Suprapubic skin (tissue), 4 donors: ENCODE results near the gene FRMD4B. TPM values are rescaled to one million over a fixed set of nuclear protein-coding genes. Genes with fewer than 3 reads are reported as not detected.
A peak's percentile ranks its signal among the peaks of the same experiment; 100 is the strongest.

ENCODE experiments used
- DNase-seq, 2 donors: peaks; one replicate each; pipeline ENCODE4 v3.0.0-alpha.2; 2019; ENCODE audit warnings: low spot score in 2 of 2
- H3K27ac ChIP-seq: fragments of 200-600 bp; sonication (generic); one replicate; pipeline ENCODE4 v1.5.1; 2019
- H3K27me3 ChIP-seq: fragments of 200-600 bp; sonication (generic); one replicate; pipeline ENCODE4 v1.5.1; 2019
- H3K36me3 ChIP-seq: fragments of 200-600 bp; sonication (generic); one replicate; pipeline ENCODE4 v1.5.1; 2019
- H3K4me1 ChIP-seq: fragments of 200-600 bp; sonication (generic); one replicate; pipeline ENCODE4 v1.5.1; 2019
- H3K4me3 ChIP-seq: fragments of 200-600 bp; sonication (generic); one replicate; pipeline ENCODE4 v1.5.1; 2019; ENCODE audit warnings: mild to moderate bottlenecking
- H3K9me3 ChIP-seq: fragments of 200-600 bp; sonication (generic); one replicate; pipeline ENCODE4 v1.5.1; 2019
- CTCF ChIP-seq, 2 donors: fragments of 200-600 bp in 1 of 2; fragments of 450-650 bp in 1 of 2; sonication (generic) in 1 of 2; IDR thresholded peaks; one replicate each; pipeline ENCODE4 v1.5.1; 2016 to 2019; ENCODE audit warnings: antibody characterized with exemption in 2 of 2, mild to moderate bottlenecking in 1 of 2, moderate library complexity in 1 of 2
- EP300 ChIP-seq: sonication (generic); formaldehyde crosslinking; IDR thresholded peaks from one replicate; pipeline ENCODE4 v1.6.1; 2017; ENCODE audit warnings: antibody characterized with exemption
- POLR2A ChIP-seq, 2 donors: fragments of 450-650 bp; IDR thresholded peaks; one replicate each; pipeline ENCODE4 v1.6.1; 2017; ENCODE audit warnings: antibody characterized with exemption in 2 of 2, mild to moderate bottlenecking in 2 of 2, moderate library complexity in 2 of 2
- POLR2AphosphoS5 ChIP-seq, 3 donors: sonication (generic); formaldehyde crosslinking; IDR thresholded peaks; one replicate each; pipeline ENCODE4 v1.6.1; 2017; ENCODE audit warnings: antibody characterized with exemption in 3 of 3
- WGBS: methylation state at CpG from one replicate; pipeline ENCODE4 v1.1.5; 2018; 5-methylcytosine and 5-hydroxymethylcytosine counted together
- total RNA-seq, 4 donors: library from RNA; depleted of rRNA; stranded (reverse); fragments of >200 nt; gene quantifications; one replicate each; pipeline ENCODE4 v1.1.0, GENCODE V29; 2016

Gene FRMD4B
- total RNA-seq, 4 donors from 2014 or later: 53.8 to 75.3 (median 67.8) TPM

GRCh38 chr3:69122403-69122802 is 263.5 kb downstream of the FRMD4B start, which contains the start of gene LMOD3:
TSS of gene LMOD3 (minus strand) at chr3:69122595. CDS start at chr3:69122386, 209 bp downstream.
- no peaks in the 10 kb centered on the region for H3K9me3 ChIP-seq
- no peak within 1 kb of the TSS for H3K27ac ChIP-seq
- no peaks in the 10 kb centered on the region for H3K36me3 ChIP-seq
- DNase-seq: no peak
- H3K4me3 ChIP-seq: no peak within 1 kb of the TSS
- peaks cover 7% of the 10 kb centered on the region for H3K4me1 ChIP-seq
- H3K27me3 ChIP-seq: no peaks in the 10 kb centered on the region
- TF ChIP-seq POLR2A (IDR thresholded peaks at IDR 0.05) (no peak), CTCF (IDR thresholded peaks at IDR 0.05) (no peak), POLR2AphosphoS5 (IDR thresholded peaks at IDR 0.05) (no peak), EP300 (no peak)
- 82% methylated on average over 3 of the region's 3 CpGs for WGBS

DNA sequence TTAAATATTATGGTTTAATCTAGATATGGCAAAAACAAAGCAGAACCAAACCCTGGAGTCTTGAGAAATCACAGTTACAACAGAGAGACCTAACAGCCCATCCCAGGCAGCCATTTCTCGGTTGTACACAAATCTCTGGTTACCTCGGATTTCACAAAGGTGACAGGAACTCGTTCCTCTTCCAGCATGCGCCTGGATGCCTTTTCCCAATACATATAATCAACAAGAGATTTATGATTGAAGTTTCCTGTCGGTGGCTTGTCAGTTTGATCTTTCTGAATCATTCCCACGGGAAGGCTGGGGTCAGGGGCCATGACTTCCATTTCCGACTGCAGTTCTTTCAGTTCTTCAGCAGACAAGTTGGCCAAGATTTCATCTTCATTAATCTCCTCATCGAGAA is 263.9 kb downstream of the FRMD4B start:
- no peak for TF ChIP-seq POLR2AphosphoS5 (IDR thresholded peaks at IDR 0.05)
- TF ChIP-seq CTCF (IDR thresholded peaks at IDR 0.05): no peak
- no peak for TF ChIP-seq POLR2A (IDR thresholded peaks at IDR 0.05)
- TF ChIP-seq EP300: no peak
- 55% methylated on average over 8 of the region's 8 CpGs for WGBS
- H3K4me3 ChIP-seq: no peak overlapping the region

GRCh38 chr3:69121513-69121912 is 264.4 kb downstream of the FRMD4B start:
- WGBS: 81% methylated on average over 6 of the region's 6 CpGs
- H3K4me3 ChIP-seq: no peak overlapping the region
- no peaks in the 10 kb centered on the region for H3K9me3 ChIP-seq
- no peaks in the 10 kb centered on the region for H3K36me3 ChIP-seq
- H3K27ac ChIP-seq: no peak overlapping the region
- H3K27me3 ChIP-seq: no peaks in the 10 kb centered on the region
- peaks cover 7% of the 10 kb centered on the region for H3K4me1 ChIP-seq
- no peak for DNase-seq
- TF ChIP-seq POLR2AphosphoS5 (IDR thresholded peaks at IDR 0.05) (no peak), POLR2A (IDR thresholded peaks at IDR 0.05) (no peak), EP300 (no peak), CTCF (IDR thresholded peaks at IDR 0.05) (no peak)

More for the DNA sequence above, 263.9 kb downstream of the FRMD4B start:
- H3K27ac ChIP-seq: no peak overlapping the region
- no peaks in the 10 kb centered on the region for H3K27me3 ChIP-seq
- no peak for DNase-seq
- H3K4me1 ChIP-seq: peaks cover 7% of the 10 kb centered on the region
- H3K9me3 ChIP-seq: no peaks in the 10 kb centered on the region
- H3K36me3 ChIP-seq: no peaks in the 10 kb centered on the region

- TF ChIP-seq POLR2AphosphoS5 (IDR thresholded peaks at IDR 0.05) (no peak), CTCF (IDR thresholded peaks at IDR 0.05) (peak; percentile 88 to 89), EP300 (no peak)
- Histone ChIP-seq H3K9me3 (no peaks in the 10 kb centered on the region), H3K4me1 (peaks cover 7% of the 10 kb centered on the region), H3K36me3 (no peaks in the 10 kb centered on the region), H3K4me3 (no peak overlapping the region), H3K27me3 (no peaks in the 10 kb centered on the region), H3K27ac (no peak overlapping the region)
- WGBS: 0% methylated on average over 1 of the region's 1 CpG
- peak in 1 of 2 donors; percentile 81 for DNase-seq
These were observed 264.9 kb downstream of the FRMD4B start for GRCh38 chr3:69120879-69121464.
